ENCODE results near the gene POLE2.
"Not testable (repeated sequence)": the region's sequence is repeated elsewhere in the genome, so short reads cannot be mapped to it uniquely, and the experiment has no call there.

Gene POLE2

GRCh38 chr14:49670475-49670874 lies 17.5 kb downstream of the POLE2 start:
- DNase-seq (ENCODE audit: low read depth in 4 of 4, low spot score in 1 of 4), result no peak

- DNase-seq (ENCODE audit: low read depth in 4 of 4, low spot score in 1 of 4), result no peak
These were observed 28.2 kb downstream of the POLE2 start for GRCh38 chr14:49659526-49660455.

- DNase-seq (ENCODE audit: low read depth in 4 of 4, low spot score in 1 of 4), result not testable (repeated sequence)
These were observed 30.5 kb downstream of the POLE2 start for GRCh38 chr14:49657500-49657899.

- DNase-seq (ENCODE audit: low read depth in 4 of 4, low spot score in 1 of 4), result no peak
These were observed 33.5 kb downstream of the POLE2 start for GRCh38 chr14:49654511-49654910.

- no peak for DNase-seq (ENCODE audit: low read depth in 4 of 4, low spot score in 1 of 4)
These were observed 34.5 kb downstream of the POLE2 start for GRCh38 chr14:49653508-49653907.

GRCh38 chr14:49642163-49642562 lies 45.9 kb downstream of the POLE2 start:
- DNase-seq (ENCODE audit: low read depth in 4 of 4, low spot score in 1 of 4), result no peak

- DNase-seq (ENCODE audit: low read depth in 4 of 4, low spot score in 1 of 4), result no peak
These were observed 46.3 kb downstream of the POLE2 start for GRCh38 chr14:49641697-49642129.

GRCh38 chr14:49640540-49641417 lies 47.2 kb downstream of the POLE2 start:
- DNase-seq (ENCODE audit: low read depth in 4 of 4, low spot score in 1 of 4), result no peak

- DNase-seq (ENCODE audit: low read depth in 4 of 4, low spot score in 1 of 4), result no peak
These were observed 50.4 kb downstream of the POLE2 start for GRCh38 chr14:49637534-49638078.

- no peak for DNase-seq (ENCODE audit: low read depth in 4 of 4, low spot score in 1 of 4)
These were observed 51.1 kb downstream of the POLE2 start for GRCh38 chr14:49636866-49637265.

GRCh38 chr14:49634547-49635334 lies 53.3 kb downstream of the POLE2 start, which contains the start of gene DNAAF2:
Gene DNAAF2, minus strand, starts transcription at chr14:49635244. Its CDS starts 95 bp downstream, at chr14:49635149.
- DNase-seq (ENCODE audit: low read depth in 4 of 4, low spot score in 1 of 4), result peak in 3 of 4 experiments; percentile 21 to 43 (median 40)

GRCh38 chr14:49633640-49634546 lies 54.1 kb downstream of the POLE2 start:
- peak; percentile 83 to 94 (median 90) for DNase-seq (ENCODE audit: low read depth in 4 of 4, low spot score in 1 of 4)

- no peak for DNase-seq (ENCODE audit: low read depth in 4 of 4, low spot score in 1 of 4)
These were observed 63.8 kb downstream of the POLE2 start for GRCh38 chr14:49623941-49624839.

- DNase-seq (ENCODE audit: low read depth in 4 of 4, low spot score in 1 of 4), result no peak
These were observed 64.6 kb downstream of the POLE2 start for GRCh38 chr14:49623387-49623786.

- no peak for DNase-seq (ENCODE audit: low read depth in 4 of 4, low spot score in 1 of 4)
These were observed 65.9 kb downstream of the POLE2 start for GRCh38 chr14:49622022-49622607.

- DNase-seq (ENCODE audit: low read depth in 4 of 4, low spot score in 1 of 4), result peak in 2 of 4 experiments; percentile 28 to 39
These were observed 66.7 kb downstream of the POLE2 start for GRCh38 chr14:49621114-49621881.

All from stimulated activated CD4-positive, alpha-beta T cell treated with anti-CD3 and anti-CD28 coated beads, Interleukin-1b, Interleukin-23, amount 100 ng/mL, for 24 hours (primary cell).